AG04449 (cell line): ENCODE measurements around the gene PIP5K1C.

Experiments used
- CTCF ChIA-PET: fragments of 350-600 bp; formaldehyde crosslinking; extraction: SDS; loops from one replicate; lab custom pipeline; 2021; ENCODE audit warnings: antibody characterized with exemption; lab: Yijun Ruan, JAX
- POLR2A ChIA-PET: fragments of 400-600, 350-600 bp; formaldehyde crosslinking; extraction: SDS; loops from one replicate; lab custom pipeline; 2020; ENCODE audit warnings: antibody characterized with exemption, inconsistent platforms; lab: Yijun Ruan, JAX
- DNase-seq: peaks from one replicate; pipeline ENCODE4 v3.0.0-alpha.2; 2010; ENCODE audit warnings: low read depth, low spot score
- H3K4me3 ChIP-seq: 2 replicates; pipeline ENCODE4 v1.5.1; 2011; ENCODE audit warnings: low read depth, mild to moderate bottlenecking, control low read depth, low read length
- TF ChIP-seq, protein P1 (sequence below): IDR thresholded peaks from one replicate; pipeline ENCODE4 v1.5.1; 2011; ENCODE audit warnings: mild to moderate bottlenecking, moderate library complexity, low read length, control low read depth, inconsistent platforms; ENCODE audit not compliant: insufficient read depth; ENCODE audit errors: missing control alignments

PIP5K1C gene

GRCh38 chr19:3661284-3662238 lies 38.7 kb downstream of the PIP5K1C start:
- DNase-seq = no peak
- ChIA-PET CTCF (interaction anchor here (0.9 to 1.8 kb wide), 11 partner anchors 9 to 117 kb away, joined by 3 to 7 read pairs (median 3); no protein-coding TSS in a partner anchor), POLR2A (interaction anchor here (0.6 kb wide), 1 partner anchor 29 kb away, joined by 3 read pairs; no protein-coding TSS in a partner anchor)
- no peak overlapping the region for H3K4me3 ChIP-seq
- TF ChIP-seq, protein P1, sequence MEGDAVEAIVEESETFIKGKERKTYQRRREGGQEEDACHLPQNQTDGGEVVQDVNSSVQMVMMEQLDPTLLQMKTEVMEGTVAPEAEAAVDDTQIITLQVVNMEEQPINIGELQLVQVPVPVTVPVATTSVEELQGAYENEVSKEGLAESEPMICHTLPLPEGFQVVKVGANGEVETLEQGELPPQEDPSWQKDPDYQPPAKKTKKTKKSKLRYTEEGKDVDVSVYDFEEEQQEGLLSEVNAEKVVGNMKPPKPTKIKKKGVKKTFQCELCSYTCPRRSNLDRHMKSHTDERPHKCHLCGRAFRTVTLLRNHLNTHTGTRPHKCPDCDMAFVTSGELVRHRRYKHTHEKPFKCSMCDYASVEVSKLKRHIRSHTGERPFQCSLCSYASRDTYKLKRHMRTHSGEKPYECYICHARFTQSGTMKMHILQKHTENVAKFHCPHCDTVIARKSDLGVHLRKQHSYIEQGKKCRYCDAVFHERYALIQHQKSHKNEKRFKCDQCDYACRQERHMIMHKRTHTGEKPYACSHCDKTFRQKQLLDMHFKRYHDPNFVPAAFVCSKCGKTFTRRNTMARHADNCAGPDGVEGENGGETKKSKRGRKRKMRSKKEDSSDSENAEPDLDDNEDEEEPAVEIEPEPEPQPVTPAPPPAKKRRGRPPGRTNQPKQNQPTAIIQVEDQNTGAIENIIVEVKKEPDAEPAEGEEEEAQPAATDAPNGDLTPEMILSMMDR = no peak

GRCh38 chr19:3660493-3661219 lies 39.6 kb downstream of the PIP5K1C start:
- no peak for DNase-seq
- CTCF ChIA-PET = interaction anchor here (1.0 to 2.0 kb wide), 7 partner anchors 10 to 116 kb away, joined by 3 to 7 read pairs (median 3); no protein-coding TSS in a partner anchor
- POLR2A ChIA-PET = no interaction called here
- H3K4me3 ChIP-seq = no peak overlapping the region
- TF ChIP-seq, protein P1 = no peak

GRCh38 chr19:3659746-3660112 lies 40.5 kb downstream of the PIP5K1C start:
- POLR2A ChIA-PET = no interaction called here
- H3K4me3 ChIP-seq = no peak overlapping the region
- TF ChIP-seq, protein P1 = no peak
- CTCF ChIA-PET = interaction anchor here (1.5 to 2.0 kb wide), 2 partner anchors 33 to 39 kb away, joined by 3 to 5 read pairs; no protein-coding TSS in a partner anchor
- no peak for DNase-seq

DNA sequence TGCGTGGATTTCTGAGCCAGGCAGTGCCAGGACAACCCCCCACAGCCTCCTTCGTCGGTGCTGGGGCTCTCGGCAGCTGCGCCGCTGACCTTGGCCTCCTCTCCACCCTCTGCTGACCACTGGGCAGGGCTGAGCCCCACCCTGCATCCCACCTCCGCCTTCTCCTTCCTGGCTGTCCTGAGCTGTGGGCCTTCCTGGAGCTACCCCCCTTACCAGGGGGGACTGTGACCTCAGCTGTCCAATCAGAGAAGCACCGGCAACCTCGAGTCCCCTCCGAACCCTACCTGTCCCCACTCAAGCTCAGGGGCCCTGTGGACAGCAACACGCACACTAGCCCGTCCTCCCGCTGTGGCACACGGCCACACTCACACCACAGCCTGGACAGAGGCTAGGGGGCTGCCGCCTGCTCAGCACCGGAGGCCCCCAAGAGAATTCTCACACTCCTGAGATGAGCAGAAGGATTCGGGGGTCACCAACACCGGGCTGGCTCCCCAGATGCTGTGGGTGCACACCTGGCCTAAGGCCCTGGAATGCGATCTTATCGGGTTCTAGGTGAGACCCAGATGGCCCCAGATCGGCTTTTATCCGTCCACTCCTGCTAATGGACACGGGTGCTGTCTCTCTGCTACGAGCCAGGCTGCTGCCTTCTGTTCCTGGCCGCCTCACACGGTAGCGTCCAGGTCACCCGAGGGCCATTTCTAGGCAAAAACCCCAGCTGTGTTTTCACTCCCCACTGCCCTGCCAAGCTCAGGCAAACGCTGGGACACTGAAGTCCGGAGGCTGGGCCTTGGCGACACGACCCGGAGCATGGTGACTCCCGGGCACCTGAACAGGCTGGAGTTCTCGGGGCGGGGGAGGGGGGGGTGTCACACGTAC lies 41.2 kb downstream of the PIP5K1C start:
- TF ChIP-seq, protein P1 = no peak
- ChIA-PET CTCF (interaction anchor here (1.5 to 2.0 kb wide), 2 partner anchors 34 to 40 kb away, joined by 3 to 5 read pairs; no protein-coding TSS in a partner anchor), POLR2A (no interaction called here)
- DNase-seq = no peak
- no peak overlapping the region for H3K4me3 ChIP-seq

- CTCF ChIA-PET = interaction anchor here (6.2 kb wide), 1 partner anchor 8 kb away, joined by 48 read pairs; no protein-coding TSS in a partner anchor
- H3K4me3 ChIP-seq = no peak overlapping the region
- TF ChIP-seq, protein P1 = no peak
- POLR2A ChIA-PET = no interaction called here
- no peak for DNase-seq
Measured at GRCh38 chr19:3658004-3658869, 42.0 kb downstream of the PIP5K1C start.
